ENCODE measurements around the gene CELA2B. TPM values are rescaled to one million over a fixed set of nuclear protein-coding genes. Genes with fewer than 3 reads are reported as not detected.
A peak's percentile ranks its signal among the peaks of the same experiment; 100 is the strongest.

CELA2B gene
- total RNA-seq, 1 donor, result 0.36 TPM

DNA sequence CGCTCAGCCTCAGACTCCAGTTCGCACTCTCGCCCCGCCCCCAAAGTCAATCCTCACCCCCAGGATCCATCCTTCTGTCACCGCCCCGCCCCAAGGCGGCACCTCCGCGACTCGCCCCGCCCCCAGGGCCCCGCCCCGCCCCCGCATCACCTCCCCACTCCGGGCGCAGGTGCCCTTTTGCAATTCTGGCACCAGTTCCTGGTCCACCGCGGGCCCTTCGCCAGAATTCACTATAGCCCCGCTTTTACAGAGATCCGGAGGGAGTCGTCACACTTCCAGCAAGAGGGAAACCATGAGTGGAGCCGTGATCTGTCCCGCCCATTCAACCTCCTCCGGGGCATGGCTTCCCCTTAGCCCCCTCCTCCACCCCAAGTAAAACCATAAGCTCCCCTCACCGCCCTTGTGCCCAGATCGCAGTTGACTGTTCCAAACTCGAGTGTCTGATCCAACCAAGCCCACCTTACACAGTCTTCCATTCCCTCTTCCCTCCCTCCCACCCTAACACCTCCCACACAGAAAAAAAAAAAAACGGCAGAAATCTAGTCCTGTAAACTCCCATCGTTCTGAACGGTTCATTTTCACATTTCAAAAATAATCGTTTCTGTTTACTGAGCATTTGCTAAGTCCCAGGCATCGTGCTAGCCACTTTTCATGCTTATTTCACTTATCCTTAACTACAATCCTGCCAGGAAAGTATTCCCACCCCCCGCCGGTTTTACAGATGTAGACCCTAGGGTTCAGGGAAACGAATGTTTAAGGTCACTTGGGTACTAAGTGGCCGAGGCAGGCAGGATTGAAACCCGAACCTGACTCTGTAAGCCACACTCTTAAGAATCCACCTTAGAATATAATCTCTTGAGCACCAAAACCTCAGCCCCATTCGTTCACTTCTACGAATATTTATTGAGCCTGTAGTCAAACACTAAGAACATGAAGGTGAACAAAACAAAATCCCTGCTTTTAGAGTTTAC, 49.4 kb downstream of the CELA2B start:
- peaks cover 34% of the 10 kb centered on the region for H3K79me2 ChIP-seq (ENCODE audit: insufficient read depth, low read length)
- peaks cover 28% of the 10 kb centered on the region for H3K4me1 ChIP-seq (ENCODE audit: insufficient read depth, low read length)
- no peak for TF ChIP-seq CTCF (IDR thresholded peaks at IDR 0.05; ENCODE audit: extremely low read depth, low read depth, low read length)
- peak overlapping the region; percentile 92 for H3K4me2 ChIP-seq (ENCODE audit: insufficient read depth, low read length)
- peaks cover under 1% of the 10 kb centered on the region for H3K36me3 ChIP-seq (ENCODE audit: insufficient read depth, low read length)
- no peaks in the 10 kb centered on the region for H3K27me3 ChIP-seq (ENCODE audit: insufficient read depth, low read length)
- H3K4me3 ChIP-seq (ENCODE audit: insufficient read depth, low read length), result peak overlapping the region; percentile 93
- H2AFZ ChIP-seq (ENCODE audit: low read length), result peak overlapping the region; percentile 90
- H3K27ac ChIP-seq (ENCODE audit: low read depth, low read length), result peak overlapping the region; percentile 78
- H4K20me1 ChIP-seq (ENCODE audit: insufficient read depth, low read length), result no peaks in the 10 kb centered on the region
- H3K9me3 ChIP-seq (ENCODE audit: low read depth, low read length), result no peaks in the 10 kb centered on the region
- peak; percentile 90 for DNase-seq (ENCODE audit: insufficient read length, low spot score, missing footprints)

DNA sequence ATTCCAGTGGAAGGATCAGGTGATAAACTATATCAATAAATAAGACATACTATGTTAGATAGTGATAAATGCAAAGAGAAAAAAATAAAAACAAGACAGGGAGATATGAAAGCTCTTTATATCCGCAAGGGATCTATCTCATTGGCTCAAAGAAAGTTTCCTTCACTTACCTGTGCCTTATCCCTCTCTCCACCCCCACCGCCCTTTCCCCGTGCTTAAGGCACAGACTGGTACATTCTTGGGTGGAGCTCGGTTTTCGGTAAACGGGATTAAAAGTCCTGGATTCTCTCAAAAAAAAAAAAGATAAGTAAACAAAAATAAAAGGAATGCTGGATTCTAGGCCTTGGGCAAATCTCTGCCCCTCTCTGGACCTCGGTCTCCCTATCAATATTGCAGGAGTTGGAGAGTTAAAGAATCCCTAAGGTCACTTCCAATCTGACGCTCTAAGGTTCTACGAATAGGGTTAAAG, 50.2 kb downstream of the CELA2B start:
- H2AFZ ChIP-seq (ENCODE audit: low read length), result peak overlapping the region; percentile 90
- H3K36me3 ChIP-seq (ENCODE audit: insufficient read depth, low read length), result peaks cover 8% of the 10 kb centered on the region
- peak overlapping the region; percentile 78 for H3K27ac ChIP-seq (ENCODE audit: low read depth, low read length)
- no peak for TF ChIP-seq CTCF (IDR thresholded peaks at IDR 0.05; ENCODE audit: extremely low read depth, low read depth, low read length)
- no peaks in the 10 kb centered on the region for H3K9me3 ChIP-seq (ENCODE audit: low read depth, low read length)
- H4K20me1 ChIP-seq (ENCODE audit: insufficient read depth, low read length), result no peaks in the 10 kb centered on the region
- H3K79me2 ChIP-seq (ENCODE audit: insufficient read depth, low read length), result peaks cover 38% of the 10 kb centered on the region
- no peak for DNase-seq (ENCODE audit: insufficient read length, low spot score, missing footprints)
- no peaks in the 10 kb centered on the region for H3K27me3 ChIP-seq (ENCODE audit: insufficient read depth, low read length)
- peak overlapping the region; percentile 93 for H3K4me3 ChIP-seq (ENCODE audit: insufficient read depth, low read length)
- H3K4me2 ChIP-seq (ENCODE audit: insufficient read depth, low read length), result peak overlapping the region; percentile 92
- H3K4me1 ChIP-seq (ENCODE audit: insufficient read depth, low read length), result peaks cover 28% of the 10 kb centered on the region

DNA sequence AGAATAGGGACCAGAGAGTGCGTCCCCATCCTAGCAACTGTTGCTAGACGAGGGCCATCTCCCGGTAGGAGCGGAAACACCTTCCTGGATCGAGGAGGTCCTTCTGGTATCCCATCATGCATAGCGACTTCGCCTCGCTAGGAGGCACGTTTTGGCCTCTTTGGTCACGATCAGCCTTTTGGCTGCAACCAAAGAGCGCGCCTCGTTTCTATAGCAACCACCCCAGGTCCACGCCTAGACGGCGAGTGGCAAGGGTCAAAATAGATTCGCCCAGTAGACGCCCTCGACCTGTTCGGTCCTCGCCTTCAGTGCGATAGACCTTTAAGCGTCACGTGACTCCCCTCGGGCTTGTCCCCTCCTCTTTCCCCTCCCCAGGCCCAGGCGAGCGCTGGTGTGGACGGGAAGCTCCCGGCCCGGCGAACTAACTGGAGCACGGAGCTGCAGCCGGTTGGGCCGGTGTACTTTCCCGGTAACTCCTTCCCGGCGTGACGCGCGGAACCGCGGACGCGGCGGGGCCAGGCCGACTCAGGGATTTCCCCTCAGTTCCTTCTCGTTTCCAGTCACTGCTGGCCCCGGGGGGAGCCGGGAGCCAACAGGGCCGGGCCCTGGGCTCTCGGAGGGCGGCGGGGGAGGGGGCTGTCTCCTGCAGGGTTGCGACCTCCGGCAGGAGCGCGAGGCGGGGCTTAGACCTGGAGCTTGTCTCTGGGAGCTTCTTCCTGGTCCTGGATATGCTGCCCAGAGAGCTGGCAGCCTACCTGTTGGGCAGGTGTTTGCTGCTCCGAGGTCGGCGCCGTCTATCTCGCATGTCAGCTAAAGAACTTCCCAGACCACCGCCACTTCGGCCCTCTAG, 50.8 kb downstream of the CELA2B start, which contains the start of gene DNAJC16:
Gene DNAJC16 (plus strand): TSS at position 359 of the 850 bp plus-strand sequence. CDS start 2,258 bp downstream, outside the sequence.
- Histone ChIP-seq H3K4me2 (ENCODE audit: insufficient read depth, low read length) (peak within 1 kb of the TSS; percentile 94), H4K20me1 (ENCODE audit: insufficient read depth, low read length) (no peaks in the 10 kb centered on the region), H3K27me3 (ENCODE audit: insufficient read depth, low read length) (no peaks in the 10 kb centered on the region), H3K27ac (ENCODE audit: low read depth, low read length) (peak within 1 kb of the TSS; percentile 78), H2AFZ (ENCODE audit: low read length) (peak within 1 kb of the TSS; percentile 90), H3K4me1 (ENCODE audit: insufficient read depth, low read length) (peaks cover 28% of the 10 kb centered on the region), H3K36me3 (ENCODE audit: insufficient read depth, low read length) (peaks cover 10% of the 10 kb centered on the region), H3K4me3 (ENCODE audit: insufficient read depth, low read length) (peak within 1 kb of the TSS; percentile 93), H3K79me2 (ENCODE audit: insufficient read depth, low read length) (peaks cover 40% of the 10 kb centered on the region), H3K9me3 (ENCODE audit: low read depth, low read length) (no peaks in the 10 kb centered on the region)
- peak; percentile 98 for DNase-seq (ENCODE audit: insufficient read length, low spot score, missing footprints)
- no peak for TF ChIP-seq CTCF (IDR thresholded peaks at IDR 0.05; ENCODE audit: extremely low read depth, low read depth, low read length)

All from osteoblast (primary cell).